ENCODE results near the gene STK32C.

GRCh38 chr10:132176623-132177500 lies 130.9 kb downstream of the STK32C start:
- no peak for TF ChIP-seq ARNT (IDR thresholded peaks at IDR 0.05)
- no peak for TF ChIP-seq BHLHE40 (IDR thresholded peaks at IDR 0.05; ENCODE audit: borderline replicate concordance)
- no peak for TF ChIP-seq NFRKB (IDR thresholded peaks at IDR 0.05)
- no peak for TF ChIP-seq ZNF384 (IDR thresholded peaks at IDR 0.05)
- TF ChIP-seq SP1 (IDR thresholded peaks at IDR 0.05) = no peak
- TF ChIP-seq LEF1 (IDR thresholded peaks at IDR 0.05; ENCODE audit: borderline replicate concordance) = no peak
- TF ChIP-seq FOXA1 (IDR thresholded peaks at IDR 0.05) = no peak

Data from HEK293T (cell line).